Measurements from ENCODE around the gene JDP2. TPM values are rescaled to one million over a fixed set of nuclear protein-coding genes. Genes with fewer than 3 reads are reported as not detected.
A peak's percentile ranks its signal among the peaks of the same experiment; 100 is the strongest.

JDP2 gene
- total RNA-seq, 1 experiment from 2014 or later, result 22.8 TPM

DNA sequence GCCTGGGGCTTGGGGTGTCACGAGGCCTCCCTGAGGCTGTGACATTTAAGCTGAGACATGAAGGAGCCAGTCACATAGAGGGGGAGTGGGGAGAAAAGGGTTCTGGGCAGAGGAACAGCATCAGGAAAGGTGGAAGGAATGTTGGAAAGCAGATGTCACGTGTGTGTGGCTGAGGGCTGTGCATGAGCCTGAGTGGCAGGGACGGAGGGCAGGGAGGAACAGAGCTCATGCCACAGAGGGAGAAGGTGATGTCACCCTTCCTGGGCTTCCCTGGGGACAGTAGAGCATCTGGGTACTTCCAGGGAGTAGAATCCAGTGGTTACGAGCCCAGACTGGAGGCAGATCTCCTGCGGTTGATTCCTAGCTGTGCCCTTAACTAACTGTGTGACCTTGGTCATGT lies 32.0 kb upstream of the JDP2 start:
- peaks cover 10 to 18% of the 10 kb centered on the region in 2 experiments for H3K4me1 Mint-ChIP-seq
- DNase-seq, result no peak
- H3K4me3 Mint-ChIP-seq, result no peak overlapping the region
- no peak overlapping the region for H2BK20ac ChIP-seq (ENCODE audit: low read depth, low read length, poor library complexity, severe bottlenecking)
- no peaks in the 10 kb centered on the region for H3K23me2 ChIP-seq (ENCODE audit: insufficient read length, low read depth, low read length, poor library complexity, severe bottlenecking)
- no peak overlapping the region for H4K5ac ChIP-seq (ENCODE audit: insufficient read length, low read depth, low read length)
- H3K4ac ChIP-seq (ENCODE audit: low read depth, low read length), result no peak overlapping the region
- H3K27ac Mint-ChIP-seq, result peak overlapping the region in 1 of 3 experiments; percentile 74; a peak in 2 of 7 replicates
- TF ChIP-seq, protein P1, sequence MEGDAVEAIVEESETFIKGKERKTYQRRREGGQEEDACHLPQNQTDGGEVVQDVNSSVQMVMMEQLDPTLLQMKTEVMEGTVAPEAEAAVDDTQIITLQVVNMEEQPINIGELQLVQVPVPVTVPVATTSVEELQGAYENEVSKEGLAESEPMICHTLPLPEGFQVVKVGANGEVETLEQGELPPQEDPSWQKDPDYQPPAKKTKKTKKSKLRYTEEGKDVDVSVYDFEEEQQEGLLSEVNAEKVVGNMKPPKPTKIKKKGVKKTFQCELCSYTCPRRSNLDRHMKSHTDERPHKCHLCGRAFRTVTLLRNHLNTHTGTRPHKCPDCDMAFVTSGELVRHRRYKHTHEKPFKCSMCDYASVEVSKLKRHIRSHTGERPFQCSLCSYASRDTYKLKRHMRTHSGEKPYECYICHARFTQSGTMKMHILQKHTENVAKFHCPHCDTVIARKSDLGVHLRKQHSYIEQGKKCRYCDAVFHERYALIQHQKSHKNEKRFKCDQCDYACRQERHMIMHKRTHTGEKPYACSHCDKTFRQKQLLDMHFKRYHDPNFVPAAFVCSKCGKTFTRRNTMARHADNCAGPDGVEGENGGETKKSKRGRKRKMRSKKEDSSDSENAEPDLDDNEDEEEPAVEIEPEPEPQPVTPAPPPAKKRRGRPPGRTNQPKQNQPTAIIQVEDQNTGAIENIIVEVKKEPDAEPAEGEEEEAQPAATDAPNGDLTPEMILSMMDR (conservative IDR thresholded peaks at IDR 0.05), result no peak
- H3K9ac ChIP-seq (ENCODE audit: extremely low read depth, insufficient read length, low read length), result no peak overlapping the region
- no peak overlapping the region for H3K27ac ChIP-seq (ENCODE audit: insufficient read length, low read depth, low read length)
- no peak overlapping the region; the same call in 1 of the 2 replicates for H3K14ac ChIP-seq (ENCODE audit: insufficient read depth, low read length)
- H4K20me1 ChIP-seq (ENCODE audit: control insufficient read depth, insufficient read depth, insufficient read length), result no peaks in the 10 kb centered on the region
- H2BK120ac ChIP-seq (ENCODE audit: low read depth, low read length, poor library complexity, severe bottlenecking), result no peak overlapping the region
- no peak overlapping the region for H3K4me2 ChIP-seq (ENCODE audit: insufficient read depth, insufficient read length, low read length)
- no peak overlapping the region for H2AFZ ChIP-seq (ENCODE audit: low read length)
- no CpG with 5 or more reads among the region's 5 CpGs for WGBS (ENCODE audit: extremely low coverage, insufficient read length, low lambda C conversion rate)
- no peaks in the 10 kb centered on the region for H3K9me3 ChIP-seq (ENCODE audit: control insufficient read depth, low read depth, low read length)
- H3T11ph ChIP-seq (ENCODE audit: low read length), result no peak overlapping the region
- H2BK5ac ChIP-seq (ENCODE audit: insufficient read length, low read length), result no peak overlapping the region
- H3K9me3 Mint-ChIP-seq, result peaks cover 4% of the 10 kb centered on the region in 2 experiments; a peak in 3 of 5 replicates
- H3K36me3 Mint-ChIP-seq (ENCODE audit: insufficient read depth in 1 of 3, low read depth in 3 of 3), result peaks cover 2 to 11% (median 3%) of the 10 kb centered on the region in 3 experiments; a peak in 3 of 7 replicates
- H3K27me3 Mint-ChIP-seq (ENCODE audit: low read depth), result peaks cover 4% of the 10 kb centered on the region
- no peak overlapping the region for H2BK12ac ChIP-seq (ENCODE audit: insufficient read length, low read depth, low read length)
- no peak overlapping the region for H3K56ac ChIP-seq (ENCODE audit: insufficient read length, low read depth, low read length)
- H4K91ac ChIP-seq (ENCODE audit: insufficient read length, low read depth, low read length), result no peak overlapping the region
- H3K79me1 ChIP-seq (ENCODE audit: insufficient read depth, low read depth, low read length, poor library complexity, severe bottlenecking), result no peaks in the 10 kb centered on the region
- no peak overlapping the region for H2AK5ac ChIP-seq (ENCODE audit: insufficient read length, low read length)
- no peaks in the 10 kb centered on the region for H3K27me3 ChIP-seq (ENCODE audit: insufficient read depth, low read length)
- H3K23ac ChIP-seq (ENCODE audit: insufficient read length, low read depth, low read length), result no peak overlapping the region
- no peak overlapping the region for H2BK15ac ChIP-seq (ENCODE audit: low read depth, low read length)
- H4K8ac ChIP-seq (replicated peaks; ENCODE audit: insufficient read length, low read depth, low read length), result peak overlapping the region; percentile 80
- no peaks in the 10 kb centered on the region for H3K79me2 ChIP-seq (ENCODE audit: insufficient read depth, low read length)
- H3K4me1 ChIP-seq (ENCODE audit: insufficient read depth, low read length), result peaks cover 2% of the 10 kb centered on the region; the same call in 1 of the 2 replicates
- no peak overlapping the region for H3K18ac ChIP-seq (ENCODE audit: insufficient read length, low read depth, low read length)
